NCI-H1436 (cell line): ENCODE measurements around the gene CFC1.
"Not testable (repeated sequence)": the region's sequence is repeated elsewhere in the genome, so short reads cannot be mapped to it uniquely, and the experiment has no call there.

ENCODE experiments used
- DNase-seq: peaks from one replicate; lab custom pipeline; 2025; lab: John Stamatoyannopoulos, UW

The CFC1 gene

DNA sequence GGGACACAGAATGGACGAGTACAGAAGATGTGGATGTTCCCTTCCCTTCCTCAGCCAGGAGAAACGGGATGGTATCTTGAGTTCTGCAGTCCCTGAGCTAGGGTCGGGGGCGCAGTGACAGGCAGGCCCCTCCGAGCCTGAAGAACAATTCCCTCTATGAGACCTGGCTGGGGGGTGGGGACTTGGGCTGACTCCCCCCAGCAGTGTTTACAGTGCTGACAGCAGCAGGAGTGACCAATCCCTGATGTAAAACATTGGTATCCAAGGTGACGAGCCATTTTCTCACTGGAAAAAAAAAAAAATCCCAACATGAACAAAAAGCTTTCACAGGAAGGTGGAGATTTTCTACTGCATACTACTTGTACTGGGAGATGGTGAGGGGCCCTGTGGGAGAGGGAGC lies at the start of gene CFC1:
Gene CFC1 (minus strand): TSS at position 183 of the 400 bp plus-strand sequence. CDS start 288 bp downstream, outside the sequence.
- not testable (repeated sequence) for DNase-seq

DNA sequence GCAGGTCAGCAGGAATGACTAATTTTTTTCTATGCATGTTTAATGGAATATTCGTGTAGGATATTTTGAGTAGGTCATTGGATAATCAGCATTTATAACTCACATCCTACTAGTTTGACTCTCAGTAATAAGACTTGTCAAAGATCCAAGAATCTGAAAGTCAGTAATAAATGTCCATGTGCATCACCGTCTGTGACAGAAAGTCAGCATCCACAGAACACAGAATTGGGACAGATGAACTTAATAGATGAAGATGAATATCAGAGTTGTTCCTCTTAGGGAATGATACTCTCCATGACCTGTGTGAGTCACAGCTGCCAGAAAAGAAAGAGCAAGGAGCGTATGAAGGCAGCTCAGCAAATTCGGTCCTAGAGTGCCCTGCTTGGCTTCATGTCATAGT lies 42.3 kb upstream of the CFC1 start:
- DNase-seq: not testable (repeated sequence)

DNA sequence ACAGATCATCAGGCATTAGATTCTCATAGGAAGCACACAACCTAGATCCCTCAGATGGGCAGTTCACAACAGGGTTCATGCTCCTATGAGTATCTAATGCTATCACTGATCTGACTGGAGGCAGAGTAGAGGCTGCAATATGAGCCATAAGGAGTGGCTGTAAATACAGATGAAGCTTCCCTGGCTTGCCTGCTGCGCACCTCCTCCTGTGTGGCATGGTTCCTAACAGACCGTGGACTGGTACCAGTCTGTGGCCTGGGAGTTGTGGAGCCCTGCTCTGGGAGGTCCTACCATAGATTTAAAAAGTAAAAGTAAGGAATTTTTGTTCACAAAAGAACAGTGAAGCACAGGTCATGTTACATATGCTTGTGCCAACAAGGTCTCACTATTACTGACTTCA lies 39.6 kb upstream of the CFC1 start:
- not testable (repeated sequence) for DNase-seq

DNA sequence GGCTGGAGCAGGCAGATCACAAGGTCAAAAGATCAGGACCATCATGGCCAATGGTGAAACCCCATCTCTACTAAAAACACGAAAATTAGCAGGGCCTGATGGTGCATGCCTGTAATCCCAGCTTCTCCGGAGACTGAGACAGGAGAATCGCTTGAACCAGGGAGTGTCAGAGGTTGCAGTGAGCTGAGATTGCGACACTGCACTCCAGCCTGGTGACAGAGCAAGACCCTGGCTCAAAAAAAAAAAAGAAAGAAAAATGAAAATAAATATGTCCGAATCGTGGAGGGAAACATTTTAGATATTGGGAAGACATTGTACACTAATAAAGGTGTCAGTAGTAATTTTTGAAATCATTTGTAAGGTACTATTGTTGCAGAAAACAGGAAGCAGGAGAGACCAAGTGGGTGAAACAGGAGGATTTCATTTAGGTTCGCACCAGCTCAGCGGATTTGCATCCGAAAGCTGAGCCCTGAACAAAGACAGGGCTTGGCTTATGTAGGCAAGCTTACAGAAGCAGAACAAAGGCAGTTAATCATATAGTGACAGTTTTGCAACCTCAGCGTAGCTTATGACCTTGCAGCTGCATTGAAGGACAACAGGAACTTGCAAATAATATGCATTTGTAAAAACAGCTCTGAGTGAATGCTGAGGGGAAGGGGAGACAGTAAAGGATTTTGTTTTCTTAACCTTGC lies 29.6 kb upstream of the CFC1 start:
- DNase-seq: not testable (repeated sequence)

DNA sequence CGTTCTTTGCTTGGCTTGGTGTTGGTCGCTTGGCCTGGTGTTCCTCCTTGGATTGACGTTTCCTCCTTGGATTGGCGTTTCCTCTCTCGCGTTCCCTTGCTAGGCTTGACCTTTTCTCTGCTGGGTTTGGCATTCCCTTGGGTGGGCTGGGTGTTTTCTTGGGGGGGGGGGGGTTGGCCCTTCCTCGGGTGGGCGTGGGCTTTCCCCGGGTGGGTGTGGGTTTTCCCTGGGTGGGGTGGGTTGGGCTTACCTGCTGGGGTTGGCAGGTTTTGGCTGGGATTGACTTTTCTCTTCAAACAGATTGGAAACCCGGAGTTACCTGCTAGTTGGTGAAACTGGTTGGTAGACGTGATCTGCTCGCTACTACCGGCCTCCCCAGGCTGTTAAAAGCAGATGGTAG lies 11.8 kb upstream of the CFC1 start, which contains the start of gene POTEJ:
Gene POTEJ (plus strand): TSS at position 301 of the 400 bp plus-strand sequence. CDS start 93 bp downstream, at position 394.
- DNase-seq: not testable (repeated sequence)

DNA sequence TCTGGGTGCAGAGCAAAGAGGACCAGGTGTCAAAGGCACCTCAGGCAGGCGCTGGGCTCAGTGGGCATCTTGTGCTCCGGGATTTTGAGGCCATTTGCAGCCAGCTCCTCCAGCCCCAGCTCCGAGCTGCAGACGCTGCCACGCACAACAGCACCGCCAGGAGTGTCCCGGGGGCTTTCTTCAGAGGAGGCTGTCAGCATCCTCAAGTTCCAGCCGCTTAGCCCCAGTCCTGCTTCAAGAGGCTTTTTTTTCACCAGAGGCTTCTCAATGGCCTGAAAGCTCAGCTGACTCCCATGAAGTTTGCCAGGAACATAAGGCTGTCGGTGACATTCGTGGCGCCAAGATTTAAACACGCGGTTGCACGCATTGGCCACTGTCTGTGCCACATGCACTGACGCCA lies 11.1 kb upstream of the CFC1 start:
- DNase-seq: not testable (repeated sequence)

DNA sequence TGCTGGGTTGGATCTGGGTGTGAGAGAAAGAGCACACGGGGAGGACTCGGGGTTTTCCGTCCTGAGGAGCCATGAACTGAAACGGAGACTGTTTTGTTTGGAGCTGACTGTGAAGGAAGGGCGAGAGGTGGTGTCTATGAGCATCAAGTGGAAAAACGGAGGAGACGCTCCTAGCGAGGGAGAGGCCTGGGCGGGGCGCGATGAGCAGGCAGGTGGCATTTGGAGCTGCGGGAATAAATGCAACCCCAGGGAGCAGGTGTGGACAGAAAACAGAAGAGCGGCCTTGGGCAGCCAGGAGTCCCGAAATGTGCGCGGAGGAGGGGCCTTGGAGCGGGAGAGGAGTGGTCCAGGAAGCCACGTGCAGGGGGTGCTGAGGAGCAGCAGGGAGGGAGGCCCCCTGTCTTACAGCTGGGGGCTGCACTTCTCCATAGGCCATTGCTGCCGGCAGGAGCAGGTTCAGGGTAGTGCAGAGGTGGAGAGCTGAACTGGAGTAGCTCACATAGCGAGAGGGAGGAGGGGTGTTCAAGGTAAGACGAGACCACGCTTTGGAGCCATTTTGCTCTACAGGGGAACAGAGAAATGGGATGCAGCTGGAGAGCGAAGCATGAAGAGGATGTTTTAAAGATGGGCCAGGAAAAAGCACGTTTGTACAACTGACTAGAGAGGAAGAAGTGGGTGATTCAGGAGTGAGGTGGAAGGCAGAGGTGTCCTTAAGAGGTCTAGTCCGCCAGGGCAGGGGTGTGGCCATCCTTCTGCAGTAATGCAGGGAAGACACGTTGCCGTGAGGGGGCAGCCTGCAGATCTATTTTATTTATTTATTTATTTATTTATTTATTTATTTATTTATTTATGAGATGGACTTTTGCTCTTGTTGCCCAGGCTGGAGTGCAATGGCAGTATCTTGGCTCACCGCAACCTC lies 9.9 kb upstream of the CFC1 start:
- not testable (repeated sequence) for DNase-seq

DNA sequence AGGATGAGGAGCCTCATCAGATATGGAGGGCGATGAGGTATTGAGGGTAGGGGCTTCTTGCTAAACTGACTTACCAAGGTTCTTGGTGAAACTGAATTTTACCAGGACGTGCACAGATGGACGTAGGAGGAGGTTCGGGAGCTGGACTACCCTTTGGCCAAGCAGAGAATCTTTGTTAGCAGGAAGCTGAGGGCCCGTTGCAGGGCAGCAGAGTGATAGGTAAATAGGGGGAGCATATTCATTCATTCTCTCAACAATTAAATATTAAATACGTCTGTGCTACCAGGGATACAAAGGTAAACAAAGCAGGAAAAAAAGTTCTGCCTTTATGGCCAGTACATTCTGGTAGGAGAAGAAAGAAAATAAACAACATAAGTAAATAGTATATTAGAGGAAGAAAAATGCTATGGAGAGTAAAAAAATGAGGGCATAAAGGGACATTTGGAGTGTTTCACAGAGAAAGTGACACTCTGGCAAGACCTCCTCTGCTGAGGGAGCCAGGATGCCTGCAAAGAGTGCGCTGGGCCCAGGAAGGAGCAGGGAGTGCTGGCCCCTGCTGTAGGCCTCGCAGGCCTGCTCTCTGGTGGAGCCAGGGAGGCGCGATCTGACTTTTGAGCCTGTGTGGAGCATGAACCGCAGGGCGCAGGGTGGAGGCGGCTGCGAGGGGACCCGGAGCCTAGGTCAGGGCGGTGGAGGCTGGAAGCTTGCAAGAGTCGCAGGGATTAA lies 9.1 kb upstream of the CFC1 start:
- not testable (repeated sequence) for DNase-seq

DNA sequence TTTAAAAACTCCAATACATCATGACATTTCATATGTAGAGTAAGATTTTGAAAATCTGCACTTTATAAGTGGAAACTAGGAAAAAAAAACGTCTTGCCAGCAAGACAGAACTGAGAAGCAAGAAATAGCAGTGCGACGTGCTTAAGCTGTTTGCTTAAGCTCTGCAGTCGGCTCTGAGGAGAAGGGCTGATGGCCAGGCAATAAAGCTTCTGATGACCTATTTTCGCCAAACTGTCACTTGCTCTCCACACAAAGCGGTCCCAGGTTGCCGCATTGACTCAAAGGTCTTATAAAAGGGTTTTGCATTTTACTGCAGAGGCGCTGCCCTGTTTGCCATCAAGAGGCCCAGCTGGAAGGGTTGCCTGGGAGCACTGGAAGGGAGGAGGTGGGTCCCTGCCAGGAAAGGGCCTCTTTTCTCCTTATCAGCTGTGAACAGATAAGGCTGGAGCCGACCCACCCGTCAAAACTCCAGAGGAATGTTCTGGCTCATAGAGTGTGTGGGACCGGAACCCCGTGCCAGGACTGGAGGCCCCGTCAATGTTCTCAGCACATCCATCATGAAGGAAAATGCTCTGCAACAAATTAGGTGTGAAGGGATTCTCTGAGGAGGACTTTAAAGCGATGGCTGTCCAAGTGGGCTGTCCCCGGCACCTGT lies 2.4 kb upstream of the CFC1 start:
- DNase-seq: not testable (repeated sequence)

DNA sequence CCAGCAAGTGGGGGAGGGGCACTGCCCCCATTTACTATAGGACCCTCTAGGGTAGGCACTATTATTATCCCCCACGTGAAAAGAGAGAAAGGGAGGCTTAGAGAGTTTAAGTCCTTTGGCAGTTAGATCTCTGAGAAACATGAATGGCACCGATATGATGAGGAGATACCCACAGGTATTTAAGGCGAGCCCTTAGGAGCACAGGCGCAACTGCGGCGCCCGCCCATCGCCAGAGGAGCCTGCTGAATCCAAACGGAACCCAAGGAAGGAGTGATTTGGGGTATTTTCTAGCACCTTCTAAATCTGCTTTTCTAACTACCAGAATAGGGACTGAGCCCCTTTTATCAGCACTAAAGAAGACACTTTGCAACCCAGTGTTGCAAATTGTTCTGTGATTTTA lies 551 bp upstream of the CFC1 start:
- not testable (repeated sequence) for DNase-seq

DNA sequence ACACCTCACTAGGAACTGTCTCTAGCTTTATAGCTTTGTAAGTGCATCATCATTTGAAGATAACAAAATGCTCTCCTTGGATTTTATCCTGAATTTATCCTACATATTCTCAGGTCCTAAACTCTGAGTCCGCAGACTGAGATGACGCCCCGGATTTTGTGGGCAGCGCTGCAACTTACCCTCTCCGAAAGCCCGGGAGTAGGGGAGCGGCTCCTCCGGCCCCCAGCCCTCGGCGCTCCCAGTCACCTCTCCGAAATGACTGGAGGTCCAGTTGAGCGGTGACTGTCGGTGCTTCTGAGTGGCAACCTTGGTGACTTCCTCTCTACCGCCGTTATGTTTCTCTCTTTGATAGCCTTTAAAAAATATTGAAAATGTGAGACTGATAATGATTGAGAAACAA lies 912 bp downstream of the CFC1 start:
- not testable (repeated sequence) for DNase-seq

DNA sequence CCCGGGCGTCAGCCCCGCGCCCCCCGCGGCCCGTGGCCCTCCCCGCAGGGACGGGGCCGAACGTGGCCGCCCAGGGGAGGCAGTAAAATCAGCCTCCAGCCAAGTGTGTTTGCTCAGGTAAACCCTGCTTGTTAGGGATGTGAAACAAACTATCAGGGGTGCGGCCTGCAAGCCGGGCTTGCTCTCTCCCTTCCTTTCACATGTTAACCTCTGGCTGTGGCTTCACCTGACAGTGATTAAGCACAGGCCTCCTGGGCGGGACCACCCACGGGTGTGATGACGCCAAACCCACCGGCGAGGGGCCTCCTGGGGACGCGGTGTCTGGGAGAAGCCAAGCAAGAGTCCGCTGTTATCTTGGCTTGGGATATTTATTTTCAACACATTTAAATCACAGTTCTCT lies 1.4 kb downstream of the CFC1 start:
- DNase-seq: not testable (repeated sequence)

DNA sequence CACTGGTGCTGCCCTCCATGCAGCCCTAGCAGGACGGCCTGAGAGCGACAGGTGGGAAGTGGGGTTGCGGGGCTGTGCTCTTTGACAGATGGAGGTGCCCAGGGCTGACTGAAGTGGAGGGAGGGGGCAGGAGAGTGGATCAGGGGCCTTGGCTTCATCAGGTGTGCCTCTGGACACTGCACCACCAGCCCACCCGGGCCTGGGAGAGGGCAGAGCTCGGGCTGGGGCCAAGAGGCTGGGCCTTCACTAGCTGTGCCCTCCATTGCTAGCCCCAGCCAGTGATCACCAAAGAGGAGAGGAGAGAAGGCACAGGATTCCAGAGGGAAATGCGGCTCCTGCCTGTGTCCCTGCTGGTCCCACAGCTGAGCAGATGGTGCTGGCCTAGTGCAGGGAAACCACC lies 2.6 kb downstream of the CFC1 start:
- not testable (repeated sequence) for DNase-seq

DNA sequence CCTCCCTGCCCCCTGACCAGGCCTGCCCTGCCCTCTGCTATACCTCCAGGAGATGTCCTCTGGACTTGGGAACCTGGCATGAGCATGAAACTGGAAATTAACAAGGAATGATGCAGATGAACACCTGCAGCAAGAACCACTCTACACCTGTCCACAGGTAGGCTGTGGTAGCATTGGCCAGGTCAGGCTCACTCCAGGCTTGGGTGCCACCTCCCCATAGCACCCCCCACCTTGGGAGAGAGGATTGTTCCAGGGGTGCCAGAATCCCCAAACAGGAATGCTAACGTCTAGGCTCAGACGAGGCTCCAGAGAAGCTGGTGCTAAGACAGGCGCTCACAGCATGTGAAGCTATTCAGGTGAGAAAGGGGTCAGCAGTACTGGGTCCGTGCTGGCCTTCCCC lies 5.4 kb downstream of the CFC1 start:
- not testable (repeated sequence) for DNase-seq

DNA sequence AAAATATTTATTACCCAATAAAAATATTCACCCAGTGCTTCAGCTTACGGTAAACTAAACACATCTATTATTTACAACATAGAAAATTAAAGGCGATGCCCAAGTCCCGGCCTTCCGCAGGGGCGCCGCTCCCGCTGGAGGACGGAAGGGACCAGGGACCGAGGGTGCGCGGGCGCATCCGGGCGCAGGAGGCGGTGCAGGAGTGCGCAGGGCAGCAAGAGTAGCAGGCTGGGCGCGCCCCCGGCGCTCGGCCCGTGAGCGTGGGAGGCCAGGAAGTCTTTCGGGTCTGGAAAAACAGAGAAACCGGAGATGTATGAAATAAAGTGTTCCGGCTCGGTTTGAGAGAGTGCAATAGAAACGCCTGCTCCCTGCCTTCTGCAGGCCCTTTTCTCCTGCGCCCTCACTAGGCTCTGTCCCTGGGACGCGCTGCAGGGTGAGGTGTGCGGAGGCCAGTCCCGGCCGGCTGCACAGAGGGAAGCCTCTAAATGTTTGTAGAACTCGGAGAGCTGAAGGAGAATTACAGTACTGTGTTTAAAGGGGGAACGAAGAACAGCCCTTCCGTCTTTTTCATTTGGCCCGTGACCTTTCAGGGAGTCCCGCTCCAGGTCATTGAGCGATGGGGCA lies 6.5 kb downstream of the CFC1 start:
- DNase-seq: not testable (repeated sequence)

DNA sequence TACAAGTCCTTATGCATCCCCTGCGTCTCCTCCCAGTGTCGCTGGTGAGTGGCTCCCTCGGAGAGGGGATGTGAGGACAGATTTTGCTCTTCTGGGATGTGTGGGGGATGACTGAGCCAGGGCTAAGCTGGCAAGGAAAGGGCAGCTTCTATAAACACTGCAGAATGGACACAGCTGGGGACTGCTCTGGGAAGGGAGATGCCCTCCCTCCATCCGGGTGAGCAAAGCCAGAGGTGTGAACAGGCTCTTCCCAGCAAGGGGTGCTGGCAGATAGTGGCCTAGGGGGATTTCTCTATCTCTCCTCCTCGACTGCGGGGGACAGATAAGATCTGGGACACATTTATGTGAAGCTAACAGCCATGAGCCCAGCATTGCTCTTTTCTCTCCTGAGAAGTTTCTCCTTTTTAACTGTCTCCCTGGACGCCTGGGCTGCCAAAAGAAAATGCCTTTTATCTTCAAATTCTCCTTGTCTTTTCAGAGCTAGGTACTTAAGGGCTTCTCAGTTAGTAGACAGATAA lies 8.5 kb downstream of the CFC1 start:
- not testable (repeated sequence) for DNase-seq

DNA sequence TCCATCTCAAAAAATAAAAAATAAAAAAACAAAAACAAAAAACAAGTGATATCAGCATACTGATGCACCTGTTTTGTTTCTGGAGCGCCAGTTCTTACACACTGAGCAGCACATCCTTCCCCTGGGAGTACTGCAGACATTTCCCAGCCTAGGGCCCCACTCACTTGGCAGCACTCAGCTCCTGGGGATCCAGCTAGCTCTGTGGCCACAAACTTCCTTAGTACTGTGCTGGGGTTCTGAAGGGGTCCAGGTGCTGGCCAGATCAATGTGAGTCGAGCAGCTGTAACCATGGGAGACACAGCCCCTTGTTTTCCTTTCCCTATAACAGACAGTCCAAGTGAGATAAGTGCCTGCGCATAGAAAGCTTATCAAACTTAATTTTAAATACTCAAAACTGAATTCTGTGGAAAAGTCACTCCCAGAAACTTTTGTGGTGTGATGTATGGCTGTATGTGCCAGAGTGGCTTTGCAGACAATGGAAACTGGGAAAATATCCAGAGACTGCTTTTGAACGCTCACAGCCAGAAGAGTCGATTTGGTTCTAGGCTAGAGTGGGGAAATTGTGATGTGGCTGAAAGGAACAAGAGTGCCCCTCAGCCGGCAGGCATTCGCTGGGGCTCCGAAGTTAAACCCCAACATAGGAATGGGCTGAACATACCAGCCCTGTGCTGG lies 9.1 kb downstream of the CFC1 start:
- DNase-seq: not testable (repeated sequence)

DNA sequence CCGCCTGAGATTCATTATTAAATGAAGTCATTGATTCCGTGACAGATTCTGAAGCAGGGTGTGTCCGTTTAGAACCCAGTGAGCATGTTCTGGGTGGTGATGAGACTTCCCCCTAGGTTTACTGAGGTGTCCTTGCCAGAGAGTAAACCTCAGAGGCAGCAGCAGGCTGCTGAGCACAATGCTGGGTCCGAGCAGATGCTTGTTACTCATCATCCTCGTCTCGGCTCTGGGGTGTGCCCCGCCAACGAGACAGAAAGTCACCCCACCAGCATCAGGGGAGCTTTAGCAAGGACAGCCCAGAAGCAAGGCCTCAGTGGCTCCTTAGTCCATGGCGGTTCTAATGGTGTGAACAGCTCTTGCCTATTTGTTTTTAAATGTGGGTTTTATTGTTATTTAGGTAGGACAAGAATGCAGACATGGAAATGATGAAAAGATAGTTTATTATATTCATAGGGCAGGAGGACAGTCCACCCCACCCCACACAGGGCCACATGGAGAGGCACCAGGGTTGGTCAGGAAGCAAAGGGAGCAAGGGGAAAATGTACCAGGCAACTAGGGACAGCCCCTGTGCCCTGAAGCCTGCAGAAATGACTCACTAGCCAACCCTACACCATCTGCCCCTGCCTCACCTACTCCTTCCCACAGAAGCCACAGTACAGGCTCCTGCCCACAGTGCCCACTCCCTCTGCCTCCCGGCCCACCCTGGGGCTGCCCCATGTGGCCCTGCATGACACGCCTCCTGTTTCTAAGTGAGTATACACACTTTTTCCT lies 10.5 kb downstream of the CFC1 start:
- DNase-seq: not testable (repeated sequence)

DNA sequence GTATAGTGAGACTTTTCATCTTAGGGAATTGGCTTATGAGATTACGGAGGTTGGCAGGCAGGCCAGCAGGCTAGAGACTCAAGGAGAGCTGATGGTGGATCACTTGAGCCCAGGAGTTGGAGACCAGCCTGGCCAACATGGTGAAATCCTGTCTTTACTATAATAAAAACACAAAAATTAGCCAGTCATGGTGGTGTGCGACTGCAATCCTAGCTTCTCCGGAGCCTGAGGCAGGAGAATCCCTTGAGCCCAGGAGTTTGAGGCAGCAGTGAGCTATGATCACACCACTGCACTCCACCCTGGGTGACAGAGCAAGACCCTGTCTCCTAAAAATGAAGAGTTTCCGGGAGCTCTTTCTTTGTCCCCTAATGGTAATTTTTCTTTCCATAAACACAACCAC lies 14.6 kb downstream of the CFC1 start:
- DNase-seq: not testable (repeated sequence)

DNA sequence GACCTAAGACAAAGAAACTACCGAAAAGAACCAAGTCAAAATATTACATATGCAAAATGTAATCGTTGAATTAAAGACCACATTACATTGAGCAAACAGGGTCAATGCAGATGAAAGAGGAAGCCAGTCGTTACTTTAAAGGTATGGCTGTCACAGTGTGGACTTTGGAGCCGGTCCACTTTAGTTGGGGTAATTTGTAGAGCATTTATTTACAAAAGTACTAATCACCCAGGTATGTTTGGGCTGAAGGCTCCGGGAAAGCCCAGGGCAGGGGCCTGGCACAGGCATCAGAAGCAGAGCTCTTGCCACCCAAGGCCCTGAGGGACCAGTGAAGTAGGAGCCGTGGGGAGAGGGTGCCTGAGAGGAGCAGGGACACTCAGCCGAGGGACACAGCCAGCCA lies 15.8 kb downstream of the CFC1 start:
- not testable (repeated sequence) for DNase-seq
